H1 (cell line): ENCODE data around the gene RAB38. TPM values are rescaled to one million over a fixed set of nuclear protein-coding genes. Genes with fewer than 3 reads are reported as not detected.
A peak's percentile ranks its signal among the peaks of the same experiment; 100 is the strongest.

Source experiments
- ASH2L ChIP-seq: fragments of 200-600, 300-600 bp; sonication (generic); IDR thresholded peaks from one replicate; pipeline ENCODE4 v1.7.1; 2017; ENCODE audit warnings: low read length
- CEBPB ChIP-seq: IDR thresholded peaks from 2 replicates; pipeline ENCODE4 v1.6.1; 2012; ENCODE audit warnings: low read depth, low read length
- EGR1 ChIP-seq: IDR thresholded peaks from 2 replicates; pipeline ENCODE4 v1.6.1; 2011; ENCODE audit warnings: low read depth, low read length, borderline replicate concordance
- EZH2 ChIP-seq: fragments of 200-600 bp; sonication (generic); IDR thresholded peaks from 2 replicates; pipeline ENCODE4 v1.7.1; 2012; ENCODE audit warnings: low read depth, mild to moderate bottlenecking, moderate library complexity, low read length, inconsistent platforms; ENCODE audit not compliant: severe bottlenecking
- FOSL1 ChIP-seq: IDR thresholded peaks from 2 replicates; pipeline ENCODE4 v1.6.1; 2011; ENCODE audit warnings: mild to moderate bottlenecking, low read depth, low read length, moderate library complexity; ENCODE audit not compliant: insufficient read depth
- HDAC6 ChIP-seq: IDR thresholded peaks from one replicate; pipeline ENCODE4 v1.7.1; 2012; ENCODE audit warnings: low read depth, mild to moderate bottlenecking, inconsistent platforms, low read length, moderate library complexity
- KDM4A ChIP-seq: IDR thresholded peaks from one replicate; pipeline ENCODE4 v1.7.1; 2012; ENCODE audit warnings: low read depth, mild to moderate bottlenecking, moderate library complexity, low read length, inconsistent platforms; ENCODE audit not compliant: severe bottlenecking
- NANOG ChIP-seq: IDR thresholded peaks from 2 replicates; pipeline ENCODE4 v1.6.1; 2011; ENCODE audit warnings: low read length, low read depth, mild to moderate bottlenecking, inconsistent platforms; ENCODE audit not compliant: insufficient read depth, poor library complexity, severe bottlenecking
- PHF8 ChIP-seq: fragments of 200-600 bp; sonication (generic); conservative IDR thresholded peaks from 2 replicates; pipeline ENCODE4 v1.7.1; 2012; ENCODE audit warnings: low read depth, mild to moderate bottlenecking, inconsistent platforms, low read length, moderate library complexity
- POLR2AphosphoS5 ChIP-seq: IDR thresholded peaks from 2 replicates; pipeline ENCODE4 v1.6.1; 2011; ENCODE audit warnings: low read depth, low read length
- RAD21 ChIP-seq, 2 experiments: IDR thresholded peaks in 1 of 2; conservative IDR thresholded peaks in 1 of 2; 2 replicates each; pipeline ENCODE4 v1.6.1; 2011; ENCODE audit warnings: low read depth in 2 of 2, low read length in 2 of 2, improper control_type of control experiment in 1 of 2, inconsistent platforms in 1 of 2, mild to moderate bottlenecking in 1 of 2, moderate library complexity in 1 of 2
- RBBP5 ChIP-seq: IDR thresholded peaks from 2 replicates; pipeline ENCODE4 v1.7.1; 2012; ENCODE audit warnings: low read depth, mild to moderate bottlenecking, inconsistent platforms, low read length, moderate library complexity, borderline replicate concordance
- SP4 ChIP-seq: IDR thresholded peaks from 2 replicates; pipeline ENCODE4 v1.6.1; 2012; ENCODE audit warnings: low read length, inconsistent platforms
- TAF1 ChIP-seq: IDR thresholded peaks from 2 replicates; pipeline ENCODE4 v1.6.1; 2011; ENCODE audit warnings: mild to moderate bottlenecking, low read depth, low read length
- TBP ChIP-seq: IDR thresholded peaks from 2 replicates; pipeline ENCODE4 v1.6.1; 2011; ENCODE audit warnings: low read depth, low read length, improper control_type of control experiment
- TCF12 ChIP-seq: IDR thresholded peaks from 2 replicates; pipeline ENCODE4 v1.6.1; 2011; ENCODE audit warnings: low read depth, mild to moderate bottlenecking, low read length
- ZNF274 ChIP-seq: IDR thresholded peaks from 2 replicates; pipeline ENCODE4 v1.7.0; 2012; ENCODE audit warnings: low read length, borderline replicate concordance; ENCODE audit errors: extremely low read depth
- polyA plus RNA-seq, 7 experiments: library from polyadenylated mRNA; depleted of rRNA in 3 of 7; stranded (reverse) in 5 of 7; unstranded in 2 of 7; fragments of >200 nt in 5 of 7; fragments of 200-250 nt in 2 of 7; gene quantifications; 1 replicate in 5 of 7; 2 replicates in 1 of 7; 4 replicates in 1 of 7; pipeline versions ENCODE4 v1.2.1 to v1.2.3, GENCODE V29; 2011 to 2013; ENCODE audit warnings: missing spikeins in 2 of 7, mixed read lengths in 2 of 7
- total RNA-seq: library from RNA; stranded (reverse); fragmentation: NEBNext Ultra II Directional; extraction: Animal tissue kit (Norgen Biotek cat#: 25700); gene quantifications from 2 replicates; pipeline ENCODE4 v1.2.1, GENCODE V29; 2021
- TF ChIP-seq, protein P1 (sequence below): IDR thresholded peaks from 2 replicates; pipeline ENCODE4 v1.6.1; 2012; ENCODE audit warnings: inconsistent platforms
- TF ChIP-seq, protein P2 (sequence below): IDR thresholded peaks from 2 replicates; pipeline ENCODE4 v1.6.1; 2012; ENCODE audit warnings: inconsistent platforms

Gene RAB38
- total and polyA plus RNA-seq, 2 of the 8 experiments (the other 6 are each of a cell fraction or from before 2014, with no cell fraction given): 15.4 to 16.5 TPM

DNA sequence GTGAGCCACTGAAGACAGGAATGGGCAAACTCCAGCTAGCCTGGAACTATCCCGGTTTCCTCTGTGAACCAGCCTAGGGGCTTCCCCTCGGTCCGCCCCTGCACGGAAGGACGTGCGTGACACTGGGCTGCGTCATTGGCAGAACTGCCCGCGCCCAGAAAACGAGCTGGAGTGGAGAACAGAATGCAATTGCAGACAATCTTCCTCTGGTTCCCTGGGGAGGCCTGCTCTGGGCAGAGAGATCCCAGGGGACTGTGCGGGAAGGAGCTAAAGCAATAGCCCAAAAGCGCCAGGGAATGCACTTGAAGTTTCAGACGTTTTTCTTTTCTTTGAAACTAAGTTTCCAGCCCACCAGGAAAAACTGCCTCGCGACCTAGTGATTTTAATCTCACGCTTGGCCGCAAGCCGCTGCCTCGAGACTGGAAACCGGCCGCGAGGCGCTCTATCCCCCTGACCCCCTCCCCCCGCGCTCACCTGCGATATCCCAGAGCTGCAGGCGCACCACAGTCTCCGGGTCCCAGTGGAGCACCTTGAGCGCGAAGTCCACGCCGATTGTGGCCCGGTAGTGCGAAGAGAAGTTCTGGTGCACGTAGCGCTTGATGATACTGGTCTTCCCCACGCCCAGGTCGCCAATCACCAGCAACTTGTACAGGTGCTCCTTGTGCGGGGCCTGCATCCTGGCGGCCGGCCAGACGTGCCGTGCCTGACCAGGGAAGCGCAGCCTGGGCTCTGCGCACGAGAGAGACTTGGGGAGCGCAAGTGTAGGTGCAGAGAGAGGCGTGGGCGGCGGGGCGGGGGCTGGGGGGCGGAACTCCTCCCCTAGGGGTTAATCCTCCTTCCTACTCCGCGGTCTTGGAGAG, at the start of gene RAB38 (continued):
- peak; percentile 93 for TF ChIP-seq KDM4A
- TF ChIP-seq HDAC6: no peak
- no peak for TF ChIP-seq NANOG
- no peak for TF ChIP-seq SP4
- no peak for TF ChIP-seq FOSL1
- 0 out of 2 replicates have a peak, but pooled peaks have one; percentile 69 for TF ChIP-seq RBBP5
- TF ChIP-seq EZH2: peak; percentile 27
- TF ChIP-seq CEBPB: no peak
- TF ChIP-seq ASH2L: peak; percentile 93
- TF ChIP-seq TAF1: peak; percentile 65
- peak; percentile 65; the same call in 1 of the 2 replicates for TF ChIP-seq POLR2AphosphoS5
- TF ChIP-seq RAD21 (IDR thresholded peaks at IDR 0.05 in 1 of 2, conservative IDR thresholded peaks at IDR 0.05 in 1 of 2; ENCODE audit: low read depth in 2 of 2, low read length in 2 of 2): no peak
- peak; percentile 75 for TF ChIP-seq PHF8
- TF ChIP-seq, protein P1, sequence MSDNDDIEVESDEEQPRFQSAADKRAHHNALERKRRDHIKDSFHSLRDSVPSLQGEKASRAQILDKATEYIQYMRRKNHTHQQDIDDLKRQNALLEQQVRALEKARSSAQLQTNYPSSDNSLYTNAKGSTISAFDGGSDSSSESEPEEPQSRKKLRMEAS: peak; percentile 94
- TF ChIP-seq, protein P2, sequence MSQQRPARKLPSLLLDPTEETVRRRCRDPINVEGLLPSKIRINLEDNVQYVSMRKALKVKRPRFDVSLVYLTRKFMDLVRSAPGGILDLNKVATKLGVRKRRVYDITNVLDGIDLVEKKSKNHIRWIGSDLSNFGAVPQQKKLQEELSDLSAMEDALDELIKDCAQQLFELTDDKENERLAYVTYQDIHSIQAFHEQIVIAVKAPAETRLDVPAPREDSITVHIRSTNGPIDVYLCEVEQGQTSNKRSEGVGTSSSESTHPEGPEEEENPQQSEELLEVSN: peak; percentile 90
- TF ChIP-seq ZNF274: no peak
- no peak for TF ChIP-seq TCF12
- peak; percentile 23; the same call in 1 of the 2 replicates for TF ChIP-seq EGR1
- 0 out of 2 replicates have a peak, but pooled peaks have one; percentile 33 for TF ChIP-seq TBP
